HG03108 (cell line): Measurements from ENCODE around the gene EML6.

Experiments
- ATAC-seq: cut with Tn5 transposase; IDR thresholded peaks from one replicate; pipeline ENCODE4 v1.9.1; 2021; ENCODE audit warnings: moderate library complexity; ENCODE audit not compliant: unreplicated experiment

Gene EML6

DNA sequence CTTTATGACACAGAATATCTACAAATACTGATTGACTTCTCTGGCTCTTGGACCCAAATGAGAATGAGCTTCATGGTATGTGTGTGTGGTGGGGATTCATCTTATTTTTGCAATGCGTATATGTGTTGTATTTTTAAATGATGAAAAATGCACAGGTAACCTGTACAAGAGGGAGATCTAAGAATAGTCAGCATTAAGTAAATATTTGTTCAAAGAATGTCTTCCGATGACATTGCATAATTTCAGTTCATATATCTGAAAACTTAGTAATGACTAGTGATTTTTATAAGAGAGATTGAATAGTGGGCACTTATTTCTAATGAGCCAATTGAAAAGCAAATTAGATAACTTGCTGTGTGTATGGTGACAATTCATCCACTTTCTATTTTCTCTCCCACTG is 66.4 kb downstream of the EML6 start:
- no peak for ATAC-seq

DNA sequence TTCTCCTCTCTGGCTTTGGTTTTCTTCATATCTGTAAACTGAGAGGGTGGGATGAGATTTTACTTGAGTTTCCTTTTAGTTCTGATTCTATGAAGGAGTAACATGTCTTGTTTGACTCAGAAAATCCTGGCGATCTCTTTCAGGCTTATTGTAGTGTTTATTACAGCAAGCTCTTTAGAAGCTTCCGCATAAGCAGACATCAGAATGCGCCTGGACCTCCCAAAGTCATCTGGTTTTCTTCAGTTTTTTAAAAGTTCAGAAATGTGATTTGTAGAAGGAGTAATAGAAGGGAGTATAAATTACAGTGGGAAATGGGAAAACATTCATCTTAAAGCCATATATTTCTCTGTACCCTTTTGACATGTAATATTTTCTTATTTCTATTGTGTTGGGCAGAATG is 68.4 kb downstream of the EML6 start:
- ATAC-seq: no peak

DNA sequence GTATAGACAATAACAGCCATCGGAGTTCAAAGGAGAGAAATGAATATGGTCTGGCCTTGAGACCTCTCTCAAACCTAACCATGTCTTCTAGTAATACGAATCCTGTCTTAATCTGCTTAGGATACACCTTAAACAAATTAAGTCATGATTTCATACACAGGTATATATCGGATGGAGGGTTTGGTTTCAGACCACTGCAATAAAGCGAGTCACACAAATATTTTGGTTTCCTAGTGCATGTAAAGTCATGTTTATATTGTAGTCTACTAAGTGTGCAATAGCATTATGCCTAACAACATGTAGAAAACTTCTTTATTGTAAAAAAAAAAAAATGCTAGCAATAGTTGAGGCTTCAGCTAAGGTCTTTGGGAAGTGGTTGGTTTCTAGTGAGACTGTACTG is 73.8 kb downstream of the EML6 start:
- ATAC-seq: no peak

DNA sequence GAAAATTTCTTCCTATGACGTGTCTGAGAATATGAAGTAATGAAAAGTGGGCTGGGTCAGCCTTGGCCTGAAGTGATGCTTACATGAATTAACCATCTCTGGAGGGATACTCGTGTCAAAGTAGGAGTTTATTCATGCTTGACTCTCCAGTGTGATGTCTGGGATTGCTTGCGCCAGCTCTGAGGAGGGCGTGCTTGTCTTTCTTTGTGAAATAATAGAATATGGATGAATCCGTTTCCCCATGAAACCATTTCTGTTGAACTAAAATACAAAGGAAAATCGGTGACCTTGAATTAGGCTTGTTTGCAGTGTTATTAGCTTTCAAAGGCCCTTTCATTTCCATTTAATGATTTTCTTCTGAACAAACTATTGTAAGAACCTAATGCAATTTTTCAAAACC is 77.9 kb downstream of the EML6 start:
- no peak for ATAC-seq

DNA sequence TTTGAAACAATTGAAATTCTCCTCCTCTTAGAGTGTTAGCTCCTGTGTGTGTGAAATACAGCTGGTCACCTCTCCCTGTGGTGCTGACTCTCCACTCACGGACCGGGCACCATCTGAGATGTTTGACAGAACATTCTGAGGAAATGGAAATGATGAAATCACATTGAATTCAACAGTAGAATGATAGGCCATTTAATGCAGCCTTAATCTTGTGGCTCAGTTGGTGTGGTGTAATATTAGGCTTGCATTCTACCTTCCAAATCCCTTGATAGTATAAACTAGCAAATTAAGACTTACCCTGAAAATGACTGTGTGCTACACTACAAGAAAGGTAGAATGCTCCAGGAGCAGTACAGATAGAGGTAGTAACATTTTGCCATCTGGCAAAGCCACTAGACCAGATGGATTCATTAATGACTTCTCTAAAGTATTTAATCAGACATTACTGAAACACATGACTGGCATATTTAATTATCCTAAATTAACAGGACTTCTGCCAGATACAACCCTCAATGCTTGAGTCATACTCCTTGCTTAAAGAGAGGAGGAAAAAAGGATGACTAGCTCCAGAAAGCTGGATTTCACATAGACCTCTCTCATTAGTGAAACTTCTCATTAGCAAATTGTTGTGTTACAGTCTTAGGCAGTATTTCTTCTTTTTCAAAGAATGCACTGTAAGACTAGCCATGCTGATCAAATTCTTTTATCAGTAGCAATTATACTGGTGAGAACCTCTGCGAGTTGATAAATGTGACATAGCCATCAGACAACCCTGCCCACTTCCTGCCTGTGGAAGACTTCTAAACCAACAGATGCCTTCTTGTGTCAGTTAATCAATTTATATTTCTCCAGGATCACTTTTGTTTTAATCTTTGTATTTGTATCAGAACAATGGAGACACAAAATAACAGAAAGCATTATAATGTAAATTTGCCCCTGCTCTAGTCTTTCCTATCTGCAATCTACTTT is 80.6 kb downstream of the EML6 start:
- no peak for ATAC-seq

DNA sequence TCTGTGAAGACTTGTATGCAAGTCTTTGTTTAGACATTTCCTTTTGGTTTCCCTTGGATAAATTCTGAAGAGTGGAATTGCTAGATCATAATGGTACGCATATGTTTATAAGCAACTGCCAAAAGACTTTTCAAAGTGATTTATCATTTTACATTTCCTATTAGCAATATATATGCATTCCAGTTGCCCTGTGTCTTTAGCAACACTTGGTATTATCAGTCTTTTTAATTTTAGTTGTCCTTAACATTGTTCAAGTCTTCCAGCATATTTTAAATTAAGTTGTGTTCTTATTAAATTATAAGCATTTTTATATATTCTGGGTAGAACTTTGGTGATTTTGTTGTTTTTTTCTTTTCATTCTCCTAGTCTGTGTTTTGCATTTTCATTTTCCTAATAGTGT is 81.8 kb downstream of the EML6 start:
- no peak for ATAC-seq

DNA sequence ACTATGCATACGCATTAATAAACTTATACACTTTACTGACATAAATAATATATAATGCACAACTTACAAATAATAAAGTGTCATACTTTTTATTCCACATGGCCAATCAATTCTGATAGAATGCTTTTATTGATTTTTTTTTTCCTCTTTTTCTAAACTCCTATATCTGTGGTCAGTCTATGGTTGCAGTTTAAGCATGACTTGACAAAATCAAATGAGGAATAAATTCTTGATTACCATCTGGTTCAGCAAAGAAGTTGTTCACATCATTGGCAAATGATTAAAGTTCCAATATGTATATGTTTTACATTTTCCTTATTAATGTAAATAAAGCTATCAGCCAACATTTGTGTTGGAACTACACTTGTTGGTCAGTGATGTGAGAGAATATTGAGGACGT is 83.5 kb downstream of the EML6 start:
- no peak for ATAC-seq

DNA sequence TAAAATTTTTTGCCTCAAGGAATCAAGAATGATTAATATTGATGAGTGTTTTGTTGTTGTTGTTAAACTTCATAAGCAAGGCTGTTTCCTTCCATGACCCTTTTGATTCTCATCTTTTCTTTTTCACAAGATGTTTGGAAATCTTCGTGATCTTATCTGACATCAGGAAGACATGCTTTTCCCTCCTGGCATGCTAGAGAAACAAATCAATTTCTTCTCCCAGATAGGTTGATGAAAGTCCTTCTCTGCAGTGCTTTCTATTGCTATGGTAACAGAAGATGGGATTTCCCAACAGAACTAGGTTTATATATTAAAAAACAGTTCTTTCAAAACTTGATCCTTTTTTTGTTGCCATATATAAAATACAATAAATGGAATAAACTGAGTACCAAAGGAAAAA is 85.2 kb downstream of the EML6 start:
- no peak for ATAC-seq

DNA sequence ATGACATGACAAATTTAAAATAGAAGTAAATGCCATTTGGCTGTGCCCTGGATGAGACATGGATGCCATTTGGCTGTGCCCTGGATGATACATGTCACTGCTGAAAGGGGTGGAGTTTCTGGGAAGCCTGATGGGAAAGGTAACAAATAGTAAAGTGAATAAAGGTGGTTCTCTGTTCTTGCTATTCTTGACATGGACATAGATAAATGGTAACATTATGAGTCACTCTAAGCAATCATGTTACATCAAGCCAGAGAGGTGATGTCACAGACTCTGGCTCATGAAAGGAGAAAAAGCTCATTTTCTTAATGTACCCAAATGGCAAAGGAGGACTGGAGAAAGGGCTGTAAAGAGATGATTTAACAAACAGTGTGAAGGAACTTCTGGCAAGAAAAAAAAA is 86.4 kb downstream of the EML6 start:
- ATAC-seq: no peak

DNA sequence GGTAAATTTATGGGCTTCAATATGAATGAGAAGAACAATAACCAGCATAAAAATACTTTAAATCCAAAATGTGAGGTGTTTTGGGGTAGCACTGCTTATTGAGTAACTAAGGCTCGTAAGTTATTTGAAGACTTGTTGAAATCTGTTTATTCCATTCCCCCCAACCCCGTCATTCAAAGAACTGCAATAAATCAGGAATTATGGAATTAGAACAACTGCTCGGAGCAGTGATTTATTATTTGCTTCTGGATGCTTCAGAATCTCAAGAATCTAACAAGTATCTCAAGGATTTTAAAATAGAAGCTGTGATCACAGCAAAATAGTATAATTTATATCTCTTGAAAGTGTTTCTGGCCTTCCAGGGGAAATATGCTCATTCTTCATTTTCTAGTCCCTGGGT is 86.8 kb downstream of the EML6 start:
- ATAC-seq: no peak

DNA sequence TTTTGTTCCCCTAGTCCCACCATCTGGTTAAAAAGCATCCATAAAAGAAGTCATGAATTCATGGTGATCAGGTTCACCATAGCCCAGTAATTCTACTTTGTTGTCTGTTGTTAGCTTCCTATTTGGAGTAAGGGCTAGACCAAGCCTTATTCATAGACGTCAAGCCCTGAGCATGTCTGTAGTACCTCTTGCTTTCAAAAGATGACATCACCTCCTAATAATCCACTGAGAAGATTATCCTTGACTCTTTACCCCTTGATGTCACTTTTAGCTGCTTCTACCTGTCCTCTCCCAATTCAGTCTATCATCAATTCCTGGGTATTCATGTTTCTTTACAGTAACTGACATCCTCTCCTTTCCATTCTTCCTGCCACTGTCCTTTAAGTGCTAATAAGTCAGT is 90.1 kb downstream of the EML6 start:
- ATAC-seq: no peak

DNA sequence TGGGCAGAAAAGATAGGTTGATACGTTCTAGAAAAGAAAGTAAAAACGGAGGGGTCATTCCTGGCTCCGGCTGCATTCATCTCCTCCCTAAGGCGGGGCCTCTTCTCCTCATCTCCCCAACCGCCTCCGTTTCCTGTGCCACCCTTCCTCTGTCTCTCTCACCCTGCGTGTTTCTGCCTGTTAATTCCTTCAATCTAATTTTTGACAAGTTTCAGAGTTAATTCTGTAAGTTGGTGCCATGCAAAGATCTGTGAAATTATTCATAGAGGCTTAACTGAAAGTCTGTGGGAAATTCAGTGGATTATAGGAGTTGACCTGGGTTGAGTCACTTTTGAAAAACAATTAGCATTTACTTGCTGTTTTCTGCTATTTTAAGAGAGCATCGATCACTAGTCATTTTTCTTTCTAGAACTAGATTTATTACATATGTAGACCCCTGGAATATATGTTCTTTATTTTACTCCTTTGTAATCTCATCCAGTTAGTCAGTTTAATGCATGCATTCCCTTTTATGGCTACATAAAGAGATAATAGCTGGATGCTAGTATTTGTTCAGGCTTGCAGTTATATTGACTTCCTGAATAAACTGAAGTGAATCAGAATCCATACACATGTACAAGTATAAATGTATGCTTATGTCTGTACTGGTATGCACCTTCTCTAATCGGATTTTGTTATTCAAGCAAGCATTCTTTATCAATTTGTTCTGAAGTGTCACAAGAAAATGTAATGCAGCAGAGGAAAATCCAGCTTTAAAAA is 91.1 kb downstream of the EML6 start:
- no peak for ATAC-seq

DNA sequence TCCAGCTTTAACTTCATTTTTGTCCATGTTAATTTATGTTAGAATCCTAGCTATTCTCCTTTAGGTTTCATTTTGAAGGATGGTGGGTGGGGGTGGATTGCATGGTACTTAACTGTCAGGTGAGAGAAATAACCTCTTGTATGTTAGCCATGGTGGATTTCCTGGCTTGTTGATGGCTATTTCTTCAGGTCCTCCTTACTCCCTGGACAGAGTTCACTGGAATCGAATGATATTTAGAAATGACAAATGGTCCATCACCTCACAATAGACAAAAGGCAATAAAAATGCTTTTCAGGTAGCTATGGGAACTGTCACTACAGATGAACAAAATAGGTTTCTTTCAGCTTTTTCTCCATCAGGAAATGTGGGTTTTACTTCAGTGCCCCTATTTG is 91.7 kb downstream of the EML6 start:
- ATAC-seq: no peak

DNA sequence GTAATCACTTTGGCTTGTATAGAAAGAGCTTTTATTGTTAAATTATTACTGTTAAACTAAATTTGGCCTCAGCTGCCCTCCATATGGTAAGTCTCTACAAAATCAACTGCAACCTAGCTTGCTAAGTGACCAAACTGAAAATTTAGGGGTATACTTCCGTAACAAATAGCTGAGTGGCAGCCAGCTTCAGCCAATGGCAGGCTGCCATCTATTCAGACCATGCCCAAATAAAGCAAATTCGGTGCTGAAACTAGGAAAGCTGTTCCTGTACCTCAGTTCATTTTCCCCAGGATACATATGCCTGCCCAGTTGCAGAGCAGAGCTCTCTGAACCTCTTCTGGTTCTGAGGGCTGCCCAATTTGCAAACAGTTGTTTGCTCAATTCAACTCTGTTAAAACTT is 94.8 kb downstream of the EML6 start:
- ATAC-seq: no peak

DNA sequence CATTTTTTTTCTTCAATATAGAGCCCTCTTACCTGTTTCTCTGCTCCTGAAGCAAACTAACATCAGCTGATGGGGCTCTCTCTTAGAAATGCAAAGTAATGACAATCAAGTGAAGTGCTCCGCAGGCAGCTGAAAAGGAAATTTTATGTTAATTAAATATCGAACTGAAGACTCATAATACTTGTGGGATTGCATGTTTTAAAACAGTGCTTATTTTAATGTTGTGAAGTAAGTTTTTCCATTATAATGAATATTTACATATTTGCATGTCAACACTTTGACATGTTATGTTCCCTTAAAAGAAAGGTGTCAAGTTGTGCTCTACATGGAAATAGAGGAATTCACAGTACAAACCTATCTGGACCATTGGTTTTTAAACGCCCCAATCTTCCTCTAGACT is 97.1 kb downstream of the EML6 start:
- ATAC-seq: no peak

DNA sequence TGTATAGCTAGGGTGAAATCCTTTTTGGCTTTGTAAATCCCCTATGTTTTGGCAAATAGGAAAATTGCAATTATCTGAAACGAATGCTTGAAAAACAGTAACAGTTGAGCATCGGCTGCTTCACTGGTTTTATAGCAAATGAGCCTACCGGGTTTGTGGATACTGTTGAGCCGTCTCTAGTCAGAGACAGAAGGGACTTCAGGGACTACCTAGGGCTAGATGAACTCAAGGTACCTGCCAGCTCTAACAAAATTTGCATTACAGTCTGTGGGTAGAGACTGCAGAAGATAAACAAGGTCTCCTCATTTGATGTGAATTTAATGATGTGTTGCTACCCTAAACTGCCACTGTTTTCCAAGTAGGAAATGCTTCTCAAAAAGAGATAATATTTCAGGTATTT is 101.1 kb downstream of the EML6 start:
- ATAC-seq: no peak

DNA sequence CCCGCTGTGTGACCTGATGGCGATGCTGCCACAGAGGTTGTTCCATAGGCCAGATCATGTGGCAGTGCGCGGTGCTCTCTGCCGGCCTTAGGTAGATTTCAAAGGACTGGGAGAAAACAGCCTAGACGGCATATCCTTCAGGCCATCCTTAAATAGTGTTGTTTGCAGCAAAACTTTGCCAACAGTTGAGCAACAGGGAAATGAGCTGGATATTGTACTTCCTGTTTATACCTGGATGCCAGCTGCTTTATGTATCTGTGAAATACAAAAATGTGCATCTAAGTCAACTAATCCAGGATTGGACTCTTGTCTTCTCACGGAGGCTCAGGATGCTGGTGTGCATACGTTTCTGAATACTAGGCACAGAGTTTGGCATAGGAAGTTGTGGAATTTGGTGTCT is 107.1 kb downstream of the EML6 start:
- ATAC-seq: no peak

DNA sequence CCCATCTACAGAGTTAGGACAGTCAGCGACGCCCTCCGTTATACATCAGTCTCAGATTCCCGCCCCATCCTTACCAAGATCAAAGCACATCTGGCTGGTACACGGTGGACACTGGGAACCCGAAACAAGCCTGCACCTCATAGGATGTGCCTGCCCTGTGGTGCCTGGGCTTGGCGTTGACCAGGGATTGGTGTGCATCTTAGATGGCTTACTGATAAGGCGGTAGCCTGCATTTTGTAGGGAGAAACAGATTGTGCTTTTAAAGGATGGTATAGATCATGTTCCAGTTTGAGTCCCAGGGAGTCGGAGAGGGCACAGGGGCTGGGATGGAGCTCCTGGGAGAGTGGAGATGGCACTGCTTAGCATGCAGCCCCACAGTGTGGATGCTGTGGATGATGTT is 108.0 kb downstream of the EML6 start:
- ATAC-seq: no peak

DNA sequence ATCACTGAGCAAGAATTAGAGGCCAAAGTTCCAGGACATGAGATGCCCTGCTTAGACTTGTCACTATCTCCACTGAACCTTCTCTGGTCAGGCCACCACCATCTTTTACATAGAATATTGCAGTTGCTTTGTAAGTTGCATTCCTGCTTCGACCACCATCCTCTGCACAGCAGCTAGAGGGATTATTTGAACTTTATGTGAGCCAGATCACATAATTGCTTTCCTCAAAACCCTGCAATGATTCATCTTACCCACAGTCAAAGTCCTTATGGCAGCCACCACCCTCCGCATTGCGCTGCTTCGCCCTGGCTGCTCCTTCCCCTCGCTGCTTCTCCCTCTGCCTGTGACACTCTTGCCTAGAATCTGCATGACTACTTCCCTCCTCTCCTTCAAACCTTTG is 111.3 kb downstream of the EML6 start:
- ATAC-seq: no peak

DNA sequence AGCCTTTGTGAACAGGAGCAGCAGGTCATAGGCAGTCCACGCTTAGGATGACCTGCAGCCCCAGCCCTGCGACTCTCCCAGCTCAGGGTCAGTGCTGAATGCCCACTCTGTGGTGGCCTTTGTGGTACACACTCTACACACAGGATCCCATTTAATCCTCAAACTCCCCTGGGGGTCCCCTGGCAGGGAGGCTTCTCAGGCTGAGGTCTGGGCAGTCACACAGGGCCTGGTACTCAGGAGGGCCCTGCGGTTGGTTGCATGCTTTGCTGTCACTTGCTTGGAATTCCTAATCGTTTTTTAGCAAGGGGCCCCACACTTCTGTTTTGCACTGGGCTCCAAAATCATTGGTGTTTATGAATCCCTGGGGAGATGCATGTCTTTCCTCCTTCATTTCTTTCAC is 113.0 kb downstream of the EML6 start:
- no peak for ATAC-seq

DNA sequence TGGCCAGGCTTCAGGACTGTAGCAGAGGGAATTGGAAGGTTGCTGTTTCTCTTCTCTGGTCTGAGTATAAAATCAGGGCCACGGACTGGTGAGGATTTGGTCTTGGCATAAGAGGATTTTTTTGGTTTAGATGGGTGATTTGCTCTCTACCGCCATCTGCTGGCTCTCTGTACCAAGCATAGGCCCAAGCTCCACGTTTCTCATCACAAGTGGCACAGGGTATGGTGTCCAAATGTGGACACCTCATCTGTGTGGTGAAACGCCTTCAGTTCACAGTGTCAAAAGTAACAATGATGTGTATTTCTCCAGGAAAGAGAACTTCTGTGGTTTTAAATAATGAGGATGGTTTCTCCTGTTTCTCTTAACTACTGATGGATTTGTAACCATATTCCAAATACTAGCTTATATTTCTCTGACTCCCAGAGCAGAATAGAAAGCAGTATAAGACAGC is 115.1 kb downstream of the EML6 start:
- peak; percentile 58 for ATAC-seq
